ENCODE measurements around the gene EFHC1.

DNA sequence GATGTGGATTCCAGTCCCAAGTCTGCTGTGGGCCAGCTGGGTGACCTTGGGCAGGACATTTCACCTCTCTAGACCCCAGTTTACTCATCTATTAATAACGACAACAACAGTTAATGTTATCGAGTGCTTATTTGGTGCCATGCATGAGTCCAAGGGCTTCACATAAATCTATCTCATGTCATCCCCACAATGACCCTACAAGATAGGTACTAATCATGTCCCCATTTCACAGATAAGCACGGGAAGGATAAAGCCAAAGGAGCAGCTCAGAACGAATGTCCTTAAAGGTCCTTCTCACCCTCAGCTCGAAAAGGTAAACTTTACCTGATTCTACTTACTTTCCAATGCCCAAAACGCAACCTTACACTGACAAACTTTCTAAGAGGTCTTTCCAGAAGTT, 121.0 kb downstream of the EFHC1 start:
- TF ChIP-seq, protein P1, sequence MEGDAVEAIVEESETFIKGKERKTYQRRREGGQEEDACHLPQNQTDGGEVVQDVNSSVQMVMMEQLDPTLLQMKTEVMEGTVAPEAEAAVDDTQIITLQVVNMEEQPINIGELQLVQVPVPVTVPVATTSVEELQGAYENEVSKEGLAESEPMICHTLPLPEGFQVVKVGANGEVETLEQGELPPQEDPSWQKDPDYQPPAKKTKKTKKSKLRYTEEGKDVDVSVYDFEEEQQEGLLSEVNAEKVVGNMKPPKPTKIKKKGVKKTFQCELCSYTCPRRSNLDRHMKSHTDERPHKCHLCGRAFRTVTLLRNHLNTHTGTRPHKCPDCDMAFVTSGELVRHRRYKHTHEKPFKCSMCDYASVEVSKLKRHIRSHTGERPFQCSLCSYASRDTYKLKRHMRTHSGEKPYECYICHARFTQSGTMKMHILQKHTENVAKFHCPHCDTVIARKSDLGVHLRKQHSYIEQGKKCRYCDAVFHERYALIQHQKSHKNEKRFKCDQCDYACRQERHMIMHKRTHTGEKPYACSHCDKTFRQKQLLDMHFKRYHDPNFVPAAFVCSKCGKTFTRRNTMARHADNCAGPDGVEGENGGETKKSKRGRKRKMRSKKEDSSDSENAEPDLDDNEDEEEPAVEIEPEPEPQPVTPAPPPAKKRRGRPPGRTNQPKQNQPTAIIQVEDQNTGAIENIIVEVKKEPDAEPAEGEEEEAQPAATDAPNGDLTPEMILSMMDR (conservative IDR thresholded peaks at IDR 0.05; ENCODE audit: low read length): no peak
- no peak for TF ChIP-seq EZH2phosphoT487 (IDR thresholded peaks at IDR 0.05; ENCODE audit: borderline replicate concordance, low read depth, low read length)
